Right cardiac atrium (tissue), 5 donors: Measurements from ENCODE around the gene BARHL1. TPM values are rescaled to one million over a fixed set of nuclear protein-coding genes. Genes with fewer than 3 reads are reported as not detected.

Experiments
- ATAC-seq, 2 donors: fragments of 200-7000 bp; cut with Tn5 transposase; one replicate each; pipeline versions ENCODE4 v1.8.0 to v1.9.1; 2020; ENCODE audit warnings: moderate library complexity in 2 of 2, mild to moderate bottlenecking in 1 of 2
- DNase-seq, 3 donors: peaks; one replicate each; pipeline ENCODE4 v3.0.0-alpha.2; 2020
- H3K27ac ChIP-seq: one replicate; pipeline ENCODE4 v1.5.1; 2013; ENCODE audit warnings: mild to moderate bottlenecking, low read length, control low read depth, moderate library complexity
- H3K27me3 ChIP-seq: one replicate; pipeline ENCODE4 v1.6.1; 2013; ENCODE audit not compliant: control insufficient read depth, insufficient read depth
- H3K4me1 ChIP-seq: one replicate; pipeline ENCODE4 v1.6.1; 2013; ENCODE audit warnings: low read length; ENCODE audit not compliant: control insufficient read depth, insufficient read depth
- H3K4me3 ChIP-seq: one replicate; pipeline ENCODE4 v1.5.1; 2013; ENCODE audit warnings: low read length, control low read depth
- H3K9me3 ChIP-seq: one replicate; pipeline ENCODE4 v1.6.1; 2013; ENCODE audit warnings: low read length; ENCODE audit not compliant: control insufficient read depth
- WGBS: extraction: QIAGEN DNeasy Blood & Tissue Kit; methylation state at CpG from one replicate; pipeline ENCODE4 v1.1.7; 2013; 5-methylcytosine and 5-hydroxymethylcytosine counted together
- intact Hi-C, 4 donors: fragments of 100-400 bp; cut with DNase I; formaldehyde crosslinking; loops; one replicate each; pipeline versions ENCODE4 v1.11.0 to v1.14.0; 2022 to 2023
- polyA plus RNA-seq: library from polyadenylated mRNA; stranded (reverse); fragments of 200-250 nt; gene quantifications from one replicate; pipeline ENCODE4 v1.2.3, GENCODE V29; 2013
- total RNA-seq, 4 donors: library from RNA; stranded (reverse); fragmentation: NEBNext Ultra II Directional; extraction: Animal tissue kit (Norgen Biotek cat#: 25700); gene quantifications; one replicate each; pipeline ENCODE4 v1.2.1, GENCODE V29; 2021
- donor health status: healthy with polysubstance abuse.
- donor health status: DM: no; HTN: yes; CAD: no.
- donor health status: DM: no; HTN: no; CAD: no.
- donor health status: DM: no; HTN: yes; CAD: no; lungs with severe emphysema.
- donor health status: DM: yes; HTN: yes; CAD: no.

The BARHL1 gene
- total and polyA plus RNA-seq, 5 donors: not detected

GRCh38 chr9:132637801-132638200 is 55.4 kb downstream of the BARHL1 start:
- DNase-seq: no peak
- Histone ChIP-seq H3K27me3 (no peaks in the 10 kb centered on the region), H3K27ac (no peak overlapping the region), H3K4me3 (no peak overlapping the region), H3K4me1 (no peaks in the 10 kb centered on the region), H3K9me3 (no peaks in the 10 kb centered on the region)
- no peak for ATAC-seq
- intact Hi-C loops: no loop called here
- WGBS: 93% methylated on average over 12 of the region's 12 CpGs

GRCh38 chr9:132638240-132638639 is 55.8 kb downstream of the BARHL1 start:
- no peak for ATAC-seq
- H3K9me3 ChIP-seq: no peaks in the 10 kb centered on the region
- intact Hi-C loops: no loop called here
- no peaks in the 10 kb centered on the region for H3K27me3 ChIP-seq
- no peaks in the 10 kb centered on the region for H3K4me1 ChIP-seq
- DNase-seq: no peak
- no peak overlapping the region for H3K4me3 ChIP-seq
- H3K27ac ChIP-seq: no peak overlapping the region
- 87% methylated on average over 5 of the region's 5 CpGs for WGBS

- Histone ChIP-seq H3K27ac (no peak overlapping the region), H3K4me3 (no peak overlapping the region), H3K9me3 (no peaks in the 10 kb centered on the region), H3K27me3 (no peaks in the 10 kb centered on the region), H3K4me1 (no peaks in the 10 kb centered on the region)
- WGBS: 88% methylated on average over 5 of the region's 5 CpGs
- ATAC-seq (no peak), DNase-seq (no peak)
- intact Hi-C loops: no loop called here
Observed at GRCh38 chr9:132639322-132639721, 56.9 kb downstream of the BARHL1 start.

Other genes starting within 250 kb of the BARHL1 start
- gene SETX, start 227.6 kb upstream of the BARHL1 start, total RNA-seq: 10 to 100 TPM; 27.3 to 33.1 (median 31.0) TPM
- gene SETX, start 227.6 kb upstream of the BARHL1 start, polyA plus RNA-seq: 15.1 TPM
- 10 to 100 TPM; 13.4 to 21.1 (median 19.0) TPM for gene TTF1, start 175.8 kb upstream of the BARHL1 start, total RNA-seq
- gene TTF1, start 175.8 kb upstream of the BARHL1 start, polyA plus RNA-seq: 24.7 TPM
- 1 to 10 TPM; 2.3 to 6.5 (median 4.5) TPM for gene CFAP77, start 172.4 kb upstream of the BARHL1 start, total RNA-seq
- gene CFAP77, start 172.4 kb upstream of the BARHL1 start, polyA plus RNA-seq: 4.3 TPM
- 1 to 10 TPM; 3.7 to 7.4 (median 5.2) TPM for gene DDX31, start 87.4 kb downstream of the BARHL1 start, total RNA-seq
- 2.7 TPM for gene DDX31, start 87.4 kb downstream of the BARHL1 start, polyA plus RNA-seq
- gene GTF3C4, start 87.9 kb downstream of the BARHL1 start, total RNA-seq: 1 to 10 TPM; 9.2 to 9.7 (median 9.6) TPM
- gene GTF3C4, start 87.9 kb downstream of the BARHL1 start, polyA plus RNA-seq: 2.6 TPM